Lung microvascular endothelial cell (primary cell): Measurements from ENCODE around the gene CEP131. TPM values are rescaled to one million over a fixed set of nuclear protein-coding genes. Genes with fewer than 3 reads are reported as not detected.

Experiments used
- DNase-seq, 2 donors: peaks; one replicate each; pipeline versions ENCODE4 v3.0.0 to v3.0.0-alpha.2; 2010; ENCODE audit warnings: low read depth in 2 of 2
- total RNA-seq: library from RNA; depleted of rRNA; stranded (reverse); fragments of >200 nt; gene quantifications from 2 replicates; pipeline ENCODE4 v1.2.1, GENCODE V29; 2014

Gene CEP131
- 4.4 and 6.8 TPM in 2 replicates for total RNA-seq

DNA sequence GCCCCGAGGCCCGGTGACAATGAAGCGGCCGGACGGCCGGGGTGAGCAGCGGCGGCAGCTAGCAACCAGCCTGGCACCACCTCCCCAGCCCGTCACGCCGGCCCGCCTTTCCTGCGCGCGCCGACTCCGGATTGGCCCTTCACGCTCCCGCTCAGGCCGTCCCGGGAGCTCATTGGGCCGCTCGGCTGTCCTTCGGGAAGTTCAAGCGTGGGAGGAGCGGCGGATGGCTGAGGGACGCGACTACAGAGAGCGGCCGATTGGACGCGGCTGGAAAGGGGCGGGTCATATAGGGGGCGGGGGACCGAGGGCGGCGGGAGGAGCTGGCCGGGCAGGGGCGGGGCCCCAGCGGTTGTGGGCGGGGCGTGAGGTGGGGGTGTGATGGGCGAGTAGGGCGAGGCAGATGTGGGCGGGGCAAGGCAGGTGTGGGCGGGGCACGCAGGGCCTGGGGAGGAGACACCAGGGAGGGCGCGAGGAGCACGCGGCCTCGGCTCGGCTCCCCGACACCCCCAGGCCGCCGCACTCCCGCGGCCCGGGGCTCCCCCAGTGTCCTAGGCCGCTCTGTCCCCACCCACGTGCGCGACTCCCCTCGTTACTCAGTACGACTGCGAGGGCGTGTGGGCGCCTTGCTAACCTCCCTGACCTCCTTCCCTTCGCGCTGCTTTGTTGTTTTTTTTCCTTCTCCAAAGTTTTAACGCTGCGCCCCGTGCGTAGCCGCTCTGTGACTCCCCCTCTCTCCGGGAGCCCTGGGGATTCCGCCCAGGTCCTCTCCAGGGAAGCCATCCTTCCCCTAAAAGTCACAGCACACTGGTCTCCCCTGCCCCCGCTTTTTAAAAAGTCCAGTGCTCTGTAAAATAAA lies at the start of gene CEP131:
TSS of gene CEP131 (minus strand) at position 60 of the 856 bp plus-strand sequence. CDS start 2,909 bp downstream, outside the sequence.
- DNase-seq: peak; percentile 99

DNA sequence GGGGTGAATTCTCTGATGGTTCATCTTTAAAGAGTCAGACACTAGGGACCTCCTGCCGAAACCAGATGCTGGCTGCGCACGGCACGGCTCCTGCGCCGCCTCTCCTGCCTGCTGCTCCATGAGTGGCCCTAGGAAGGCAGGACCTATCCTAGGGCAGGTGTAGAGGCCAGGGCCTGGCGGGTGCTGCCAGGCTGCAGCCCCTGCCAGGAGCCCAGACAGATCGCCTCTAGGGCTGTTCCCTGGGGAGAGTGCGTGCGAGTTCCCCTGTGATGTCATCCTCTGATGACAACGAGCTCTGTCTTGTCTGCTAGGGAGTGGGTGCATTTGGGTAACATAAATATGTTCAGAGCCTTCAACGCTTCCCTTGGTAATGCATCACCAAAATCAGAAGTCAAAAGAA lies 48.5 kb upstream of the CEP131 start:
- DNase-seq: no peak

DNA sequence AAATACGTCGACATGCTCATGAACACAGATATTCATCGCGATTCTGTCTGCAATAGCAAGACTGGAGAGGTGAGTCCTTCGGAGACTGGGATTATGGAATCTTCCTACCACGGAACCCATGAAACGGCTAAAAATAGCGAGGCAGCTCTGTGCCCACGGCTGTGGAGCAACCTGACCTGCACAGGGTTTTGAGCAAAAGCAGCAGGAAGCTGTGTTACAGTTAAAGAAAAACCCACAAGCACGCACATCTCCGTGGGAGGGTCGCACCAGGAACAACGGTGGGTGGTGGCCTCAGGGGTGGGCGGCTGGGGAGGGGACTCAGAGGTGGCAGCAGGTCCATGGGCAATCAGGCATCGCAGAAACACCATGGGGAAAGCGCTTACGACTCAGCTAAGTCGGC lies 47.5 kb upstream of the CEP131 start:
- no peak for DNase-seq

DNA sequence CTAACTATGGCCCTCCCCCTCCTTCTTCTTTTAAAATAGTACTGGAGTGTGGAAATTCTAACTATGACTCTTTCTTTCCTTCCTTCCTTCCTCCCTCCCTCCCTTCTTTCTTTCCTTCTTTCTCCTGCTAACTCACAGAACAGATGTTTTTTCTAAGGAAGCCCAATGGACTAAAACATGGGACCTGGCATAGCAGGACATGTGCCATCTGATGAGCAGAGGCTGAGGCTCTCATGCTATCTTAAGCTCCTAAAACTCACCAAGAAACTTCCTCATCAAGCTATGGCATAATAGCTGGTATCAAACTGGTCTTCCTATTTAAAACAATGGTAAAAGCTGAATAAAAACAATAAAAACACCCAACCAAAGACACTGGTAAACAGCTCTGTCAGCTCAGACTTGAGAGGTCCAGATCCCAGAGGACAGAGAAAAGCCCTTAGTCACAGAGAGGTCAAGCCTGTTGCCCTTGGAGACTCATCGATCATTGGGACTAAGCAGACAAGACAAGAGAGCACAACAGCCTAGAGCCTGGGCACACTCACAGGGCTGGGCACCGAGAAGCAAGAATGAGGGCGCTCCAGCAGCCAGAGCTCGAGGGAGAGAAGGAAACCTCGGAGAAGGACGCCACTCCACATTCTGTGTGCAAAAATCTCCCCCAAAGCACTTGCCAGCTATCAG lies 44.8 kb upstream of the CEP131 start:
- no peak for DNase-seq

DNA sequence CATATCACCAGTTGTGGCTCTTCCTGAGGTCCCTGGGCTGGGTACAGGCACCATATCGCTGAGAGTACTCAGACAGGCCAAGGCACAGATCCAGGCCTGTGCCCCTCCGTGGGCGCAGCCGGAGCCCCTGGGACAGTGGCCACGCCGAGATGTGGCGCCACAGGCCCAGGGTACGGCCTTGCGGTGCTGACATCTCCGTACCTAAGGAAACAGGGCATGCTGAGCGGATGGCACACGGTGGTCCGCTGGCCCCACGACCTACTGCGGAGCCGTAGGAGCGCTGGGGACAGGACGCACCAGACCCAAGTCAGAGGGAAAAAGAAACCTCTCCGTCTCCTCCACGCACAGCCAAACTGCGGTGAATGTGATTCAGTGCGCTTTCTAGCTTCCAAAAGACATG lies 42.8 kb upstream of the CEP131 start:
- no peak for DNase-seq

DNA sequence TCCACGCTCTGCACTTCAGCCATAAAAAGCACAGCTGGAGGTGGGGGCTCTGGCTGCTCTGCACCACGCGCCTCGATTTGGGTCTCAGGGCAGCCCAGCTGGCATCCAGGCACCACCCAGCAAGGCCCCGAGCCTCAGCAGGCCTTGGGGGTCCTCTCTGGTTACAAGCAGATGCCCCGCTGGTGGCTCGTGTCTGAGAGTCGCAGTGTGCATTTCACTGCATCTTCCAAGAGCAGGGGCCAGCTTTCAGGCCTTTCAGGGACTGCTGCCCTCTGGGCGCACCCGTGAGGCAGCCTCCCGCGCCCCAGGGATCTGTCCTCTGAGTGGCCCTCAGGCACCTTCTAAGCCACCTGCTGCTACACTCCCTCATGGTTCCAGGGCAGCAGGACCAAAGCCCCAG lies 41.9 kb upstream of the CEP131 start:
- no peak for DNase-seq

DNA sequence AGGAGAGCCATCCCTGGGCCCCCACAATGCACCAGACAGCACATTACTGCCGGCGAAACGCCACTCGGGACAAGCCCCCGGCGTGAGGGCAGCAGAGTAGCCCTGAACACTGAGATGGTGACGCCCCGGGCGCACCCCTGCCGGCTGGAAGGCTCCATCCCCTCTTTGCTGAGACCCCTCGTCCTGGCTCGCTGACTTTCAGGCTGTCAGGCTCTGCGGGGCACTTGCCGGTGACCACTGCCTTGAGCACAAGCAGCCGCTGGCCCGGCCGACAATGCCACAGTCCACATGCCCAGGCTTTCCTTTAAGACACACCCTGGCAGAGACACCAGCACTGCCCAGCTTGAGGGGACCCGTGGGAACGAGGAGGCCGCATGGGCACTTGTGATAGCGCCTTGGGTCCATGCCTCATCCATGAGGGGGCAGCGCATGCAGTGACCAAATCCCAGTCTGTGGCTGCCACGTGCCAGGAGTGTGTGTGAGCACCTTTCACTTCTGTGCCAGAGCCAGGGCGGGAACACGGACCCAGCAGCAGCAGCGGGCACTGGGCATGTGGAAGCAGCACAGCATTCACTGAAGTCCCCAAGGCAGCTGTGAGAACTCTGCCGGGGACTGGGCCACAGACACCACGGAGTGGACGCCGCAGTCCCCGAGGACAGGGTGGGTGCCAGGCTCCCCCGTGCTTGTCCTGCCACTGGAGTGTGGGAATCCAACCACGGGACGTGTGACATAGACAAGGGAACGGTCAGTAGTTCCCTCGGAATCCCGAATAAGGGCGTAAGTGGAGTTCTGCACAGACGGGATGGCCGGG lies 40.8 kb upstream of the CEP131 start:
- DNase-seq: no peak

DNA sequence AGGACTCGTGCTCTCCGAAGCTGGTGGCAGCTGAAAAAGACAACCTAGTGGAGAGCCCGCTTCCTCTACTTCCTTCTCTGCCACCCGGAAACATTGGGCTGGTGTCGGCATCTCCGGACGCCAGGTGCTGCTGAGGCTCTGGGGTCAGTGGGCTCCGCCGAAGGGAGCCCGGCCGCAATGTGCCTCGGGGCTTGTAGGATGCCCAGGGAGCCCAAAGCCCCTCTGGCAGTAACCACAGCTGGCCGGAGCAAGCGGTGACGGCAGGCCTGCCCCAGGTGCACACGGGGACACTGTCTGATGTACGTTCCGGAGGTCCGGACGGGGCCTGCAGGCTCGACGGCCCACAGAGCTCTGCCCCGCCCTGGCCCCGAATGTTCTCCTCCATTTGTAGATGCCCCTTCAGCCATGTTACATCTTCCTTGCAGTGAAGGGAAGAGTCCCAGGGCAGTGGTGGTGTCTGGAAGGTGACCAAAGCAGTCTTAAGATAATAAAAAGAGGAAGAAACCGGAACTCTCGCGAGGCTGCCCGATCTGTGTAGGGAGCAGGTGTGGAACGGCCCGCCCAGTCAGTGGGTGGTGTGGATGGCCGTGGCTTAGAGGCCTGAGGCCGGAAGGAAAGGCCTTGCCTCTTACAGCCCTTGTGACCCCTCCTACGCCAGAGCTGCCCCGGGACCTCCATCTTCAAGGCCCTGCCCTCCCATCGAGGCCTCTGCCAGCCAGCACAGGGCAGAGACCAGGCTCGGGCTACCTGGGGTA lies 39.0 kb upstream of the CEP131 start:
- DNase-seq: no peak

DNA sequence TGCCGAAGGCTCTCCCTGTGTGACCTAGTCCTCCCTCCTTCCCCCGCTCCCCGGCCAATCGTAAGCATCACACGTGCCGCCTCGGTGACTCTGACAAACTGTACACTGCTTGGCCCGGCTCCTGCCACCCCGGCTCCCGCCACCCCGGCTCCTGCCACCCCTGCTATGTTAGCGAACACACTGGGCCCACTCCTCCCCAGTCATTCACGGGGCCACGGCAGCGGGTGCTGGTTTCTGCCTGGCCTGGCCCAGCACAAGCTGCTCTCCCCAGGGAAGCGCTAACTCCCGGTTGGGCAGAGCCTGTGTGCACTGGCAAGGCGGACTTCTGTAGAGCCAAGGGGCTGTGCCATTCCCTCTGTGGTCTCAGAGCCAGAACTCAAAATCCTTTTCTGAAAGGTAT lies 38.3 kb upstream of the CEP131 start:
- DNase-seq: no peak

DNA sequence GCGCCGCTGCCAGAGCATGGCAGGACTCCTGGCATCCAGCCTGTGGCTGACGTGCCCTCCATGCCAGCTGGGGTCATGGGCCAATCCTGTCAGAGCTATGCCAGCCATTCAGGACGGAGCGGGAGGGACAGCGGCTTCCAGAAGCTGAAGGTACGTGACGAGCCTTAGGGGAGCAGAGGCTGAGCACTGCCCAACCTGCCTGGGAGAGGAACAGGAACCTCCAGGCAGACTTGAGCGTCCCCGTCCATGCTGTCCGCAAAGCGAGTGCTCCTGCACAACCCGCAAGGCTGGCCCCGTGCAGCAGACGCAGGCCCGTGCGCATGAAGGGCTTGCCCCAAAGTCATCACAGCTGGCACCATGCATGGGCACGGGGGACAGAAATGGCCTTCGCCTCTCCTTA lies 37.9 kb upstream of the CEP131 start:
- no peak for DNase-seq

DNA sequence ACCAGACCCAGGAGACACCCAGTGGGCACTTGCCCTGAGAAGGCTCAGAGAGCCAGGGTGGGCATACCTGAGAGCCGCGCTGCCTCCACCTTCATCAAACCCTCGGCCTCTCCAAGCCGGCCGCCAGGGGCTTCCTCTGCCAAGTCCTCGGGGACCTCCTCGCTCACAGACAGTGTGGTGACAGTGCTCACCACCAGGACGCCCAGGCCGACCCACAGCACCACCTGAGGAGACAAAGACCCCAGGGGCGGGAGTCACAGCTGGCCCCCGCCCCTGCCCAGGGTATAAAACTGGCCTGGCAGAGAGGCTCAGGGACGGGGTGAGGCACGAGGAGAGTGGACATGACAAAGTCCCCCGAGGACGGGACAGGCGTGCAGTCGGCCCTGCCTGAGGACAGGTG lies 37.4 kb upstream of the CEP131 start:
- DNase-seq: no peak

DNA sequence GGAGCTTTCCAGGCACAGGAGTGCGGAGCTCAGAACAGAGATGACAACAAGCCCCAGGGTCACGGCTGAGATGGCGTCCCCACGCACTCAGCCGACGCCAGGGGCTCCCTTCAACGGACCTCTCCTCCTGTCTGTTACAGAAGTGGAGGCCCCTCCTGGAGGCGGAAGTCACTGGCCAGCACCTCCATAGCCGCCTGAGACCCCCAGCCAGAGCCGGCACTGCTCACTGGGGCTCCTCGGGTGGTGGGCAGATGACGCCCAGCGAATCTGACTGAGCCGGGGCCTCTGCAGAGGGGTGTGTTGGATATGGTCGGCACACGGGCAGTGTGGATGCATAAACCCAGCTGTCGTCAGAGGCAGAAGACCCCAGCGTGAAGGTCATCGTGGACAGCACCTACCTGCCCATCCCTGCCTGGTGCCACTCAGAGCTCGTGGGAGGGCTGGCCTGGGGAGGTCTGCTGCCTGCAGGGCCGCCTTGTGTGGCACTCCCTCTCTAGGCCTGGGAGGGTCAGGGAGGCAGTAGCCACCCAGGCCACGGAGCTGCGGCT lies 36.4 kb upstream of the CEP131 start:
- DNase-seq: no peak

DNA sequence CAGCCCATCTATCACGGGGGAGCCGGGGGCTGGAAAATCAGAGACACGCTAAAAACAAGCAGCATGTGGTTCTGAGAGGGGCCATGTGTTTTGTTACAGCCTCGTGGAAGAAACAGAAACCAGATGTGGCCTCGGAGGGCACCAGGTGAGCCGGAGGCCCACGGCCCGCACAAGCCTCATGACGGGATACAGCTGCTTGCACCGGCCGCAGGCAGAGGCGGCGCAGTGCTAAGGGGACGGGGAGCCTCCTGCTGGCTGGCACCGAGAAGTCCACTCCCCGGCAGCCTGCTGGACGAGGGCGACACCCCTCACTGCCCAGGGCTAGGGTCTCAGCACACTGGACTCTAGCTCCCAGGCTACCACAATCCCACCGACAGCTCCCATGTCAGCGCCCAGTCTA lies 35.5 kb upstream of the CEP131 start:
- DNase-seq: no peak

DNA sequence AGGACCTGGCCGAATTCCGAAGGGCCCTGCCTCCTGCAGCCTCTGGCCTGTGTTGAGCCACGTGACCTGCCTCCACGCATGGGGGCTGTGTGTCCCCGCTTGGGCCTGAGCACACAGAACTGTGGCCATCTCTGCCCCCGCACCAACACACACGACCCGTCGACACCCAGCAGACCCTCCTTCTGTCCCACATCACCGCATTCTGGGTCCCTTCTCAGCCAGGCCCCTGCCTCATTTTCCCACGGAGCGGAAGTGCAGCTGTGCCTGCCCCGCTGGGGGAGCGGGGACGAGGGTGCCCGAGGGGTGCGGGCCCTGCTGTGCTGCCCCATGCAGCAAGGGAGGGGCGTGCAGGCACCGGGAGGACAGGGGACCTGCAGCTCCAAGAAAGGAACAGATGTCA lies 34.8 kb upstream of the CEP131 start:
- no peak for DNase-seq

DNA sequence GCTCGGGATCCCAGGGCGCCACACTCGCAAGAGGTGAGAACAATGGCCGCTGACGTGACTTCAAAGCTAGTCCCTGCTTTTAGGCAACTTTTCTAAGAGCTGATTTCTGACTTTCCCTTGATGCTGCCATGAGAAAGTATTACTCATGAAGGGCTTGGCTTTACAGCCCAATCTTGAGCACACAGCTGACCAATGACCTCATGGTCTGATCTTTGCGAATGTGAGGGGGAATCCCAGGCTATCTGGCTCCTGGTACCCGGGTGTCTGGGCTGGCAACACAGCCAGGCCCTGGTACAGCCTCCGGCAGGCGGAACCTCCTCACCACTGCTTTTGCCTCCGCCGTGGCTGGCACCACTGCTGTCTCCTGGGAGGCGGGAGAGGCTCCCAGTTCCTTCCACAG lies 33.9 kb upstream of the CEP131 start:
- peak in 1 of 2 donors; percentile 34 for DNase-seq

DNA sequence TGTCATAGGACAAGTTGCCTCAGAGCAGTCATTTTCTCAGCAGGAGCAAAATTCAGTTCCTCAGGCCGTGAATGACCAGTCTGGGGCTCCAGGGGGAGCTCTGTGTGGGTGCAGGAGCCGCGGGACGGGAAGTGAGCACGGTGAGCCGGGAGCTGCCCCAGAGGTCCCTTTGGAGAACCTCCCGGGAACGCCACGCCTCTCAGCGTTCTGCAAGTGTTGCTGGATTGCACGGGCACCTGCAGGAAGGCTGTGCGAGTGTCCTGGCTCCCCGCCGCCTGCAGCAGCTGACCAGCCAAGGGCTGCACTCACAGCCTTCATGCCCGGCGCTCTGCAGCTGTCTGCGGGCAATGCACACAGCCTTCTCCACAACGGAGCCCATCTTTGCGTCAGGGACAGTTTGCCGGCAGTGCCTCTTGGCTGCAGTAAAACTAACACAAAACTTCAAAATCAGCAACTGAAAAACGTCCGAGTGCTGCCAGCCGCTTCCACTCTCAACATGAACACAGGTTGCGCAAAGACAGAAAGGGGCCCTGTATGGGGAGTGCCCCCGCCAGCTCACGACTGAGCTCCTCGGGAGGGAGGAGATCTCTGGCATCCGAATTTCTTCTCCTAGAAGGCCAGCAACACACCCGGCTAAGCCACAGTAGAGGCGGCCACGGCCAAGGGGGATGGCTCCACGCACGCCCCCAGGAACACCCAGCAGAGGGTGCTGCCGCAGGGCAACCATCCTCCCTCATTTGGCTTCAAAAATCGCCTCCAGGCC lies 32.4 kb upstream of the CEP131 start:
- peak; percentile 66 to 76 for DNase-seq

DNA sequence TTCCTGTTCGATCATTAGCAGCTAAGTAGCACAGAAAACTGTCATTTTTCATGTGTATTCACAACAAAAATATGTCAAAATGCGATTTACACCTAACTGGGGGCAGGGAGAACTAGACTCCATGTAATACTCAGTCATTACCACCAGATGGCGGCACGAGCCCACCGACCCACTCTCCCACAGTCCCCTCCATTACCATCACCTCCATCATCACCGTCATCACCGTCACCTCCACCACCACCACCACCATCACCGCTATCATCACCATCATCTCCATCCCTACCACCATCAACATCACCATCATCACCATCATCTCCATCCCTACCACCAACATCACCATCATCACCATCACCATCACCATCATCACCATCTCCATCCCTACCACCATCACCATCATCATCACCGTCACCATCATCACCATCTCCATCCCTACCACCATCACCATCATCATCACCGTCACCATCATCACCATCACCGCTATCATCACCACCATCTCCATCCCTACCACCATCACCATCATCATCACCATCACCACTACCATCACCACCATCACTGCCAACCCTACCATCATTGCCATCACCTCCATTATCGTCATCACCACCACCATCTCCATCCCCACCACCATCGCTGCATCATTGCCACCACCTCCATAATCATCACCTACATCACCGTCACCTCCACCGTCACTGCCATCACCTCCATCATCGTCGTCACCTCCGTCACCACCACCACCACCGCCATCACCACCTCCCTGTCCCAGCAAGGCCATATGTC lies 30.8 kb upstream of the CEP131 start:
- peak; percentile 47 to 69 for DNase-seq

DNA sequence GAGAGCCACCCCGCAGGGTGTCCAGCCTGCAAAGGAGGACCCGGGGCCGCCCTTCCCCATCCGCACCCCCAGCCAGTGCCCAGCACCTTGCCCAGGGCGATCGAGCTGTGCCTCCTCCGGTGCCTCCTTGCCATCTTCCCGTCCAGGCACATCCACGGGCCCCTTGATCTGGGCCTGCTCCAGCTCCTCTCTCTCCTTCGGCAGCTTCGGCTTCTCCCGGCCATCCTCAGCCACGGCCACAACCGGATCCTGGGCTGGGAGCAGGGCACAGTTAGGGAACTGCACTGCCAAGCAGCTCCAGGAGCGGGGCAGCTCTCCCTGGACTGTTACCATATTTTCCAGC lies 30.2 kb upstream of the CEP131 start:
- DNase-seq: no peak

DNA sequence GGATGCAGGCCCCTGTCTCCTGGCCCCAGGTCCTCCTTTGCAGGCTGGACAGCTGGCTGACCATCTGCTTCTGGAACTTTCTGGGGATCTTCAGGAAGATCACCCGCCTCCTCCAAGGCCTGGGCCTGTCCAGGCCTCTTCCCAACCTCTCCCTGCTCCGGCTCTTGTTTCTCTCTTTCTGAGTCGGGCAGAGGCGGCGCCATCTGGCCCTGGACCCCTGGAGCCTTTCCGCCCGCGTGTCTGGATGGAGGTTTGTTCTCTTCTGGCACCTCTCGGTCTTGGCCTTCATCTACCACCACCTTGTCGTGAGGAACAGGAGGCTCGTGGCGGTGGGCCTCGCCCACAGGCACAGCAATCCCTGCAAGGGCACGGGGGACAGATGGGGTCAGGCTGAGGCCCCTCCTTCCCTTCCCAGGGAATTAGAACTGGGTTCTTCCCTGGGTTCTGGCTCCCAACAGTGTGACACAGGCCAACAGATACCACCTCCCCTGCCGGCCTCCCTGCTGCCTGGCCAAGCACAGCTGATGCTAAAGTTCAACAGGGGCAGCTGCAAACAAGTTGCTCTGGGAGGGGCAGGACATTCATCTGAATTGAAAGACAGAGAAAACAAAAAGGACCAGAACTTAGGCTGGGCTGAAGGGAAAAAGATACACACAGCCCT lies 29.7 kb upstream of the CEP131 start:
- DNase-seq: no peak
